GM21423 (cell line): ENCODE results near the gene MAGEA2B.
"Not testable (repeated sequence)": the region's sequence is repeated elsewhere in the genome, so short reads cannot be mapped to it uniquely, and the experiment has no call there.

Experiments
- ATAC-seq: cut with Tn5 transposase; IDR thresholded peaks from one replicate; pipeline ENCODE4 v1.9.1; 2021; ENCODE audit warnings: mild to moderate bottlenecking, moderate library complexity; ENCODE audit not compliant: unreplicated experiment

MAGEA2B gene

GRCh38 chrX:152754871-152755270, 40.4 kb downstream of the MAGEA2B start:
- not testable (repeated sequence) for ATAC-seq

GRCh38 chrX:152758918-152759317, 44.5 kb downstream of the MAGEA2B start, which contains the start of gene CSAG3:
CSAG3 (plus strand) TSS chrX:152759218.
- not testable (repeated sequence) for ATAC-seq

GRCh38 chrX:152759544-152759943, 45.1 kb downstream of the MAGEA2B start:
- not testable (repeated sequence) for ATAC-seq

- ATAC-seq = not testable (repeated sequence)
Observed at GRCh38 chrX:152761582-152761981, 47.2 kb downstream of the MAGEA2B start.

- not testable (repeated sequence) for ATAC-seq
Observed at GRCh38 chrX:152766562-152766961, 52.1 kb downstream of the MAGEA2B start.
